Gastrocnemius medialis (tissue), 4 donors: Measurements from ENCODE around the gene HELQ. TPM values are rescaled to one million over a fixed set of nuclear protein-coding genes. Genes with fewer than 3 reads are reported as not detected.
"Not testable (repeated sequence)": the region's sequence is repeated elsewhere in the genome, so short reads cannot be mapped to it uniquely, and the experiment has no call there.

ENCODE experiments used
- ATAC-seq, 2 donors: fragments of 150-250 bp; one replicate each; pipeline ENCODE4 v1.9.1; 2016
- DNase-seq, 2 donors: peaks; one replicate each; pipeline ENCODE4 v3.0.0-alpha.2; 2019
- H3K27ac ChIP-seq, 4 donors: fragments of 200-600 bp; sonication (generic); 1 replicate in 1 of 4; 2 replicates in 3 of 4; pipeline ENCODE4 v1.5.1; 2016 to 2018; ENCODE audit warnings: mild to moderate bottlenecking in 2 of 4, moderate library complexity in 1 of 4
- H3K27me3 ChIP-seq, 3 donors: fragments of 200-600 bp; sonication (generic) in 2 of 3; 1 replicate in 1 of 3; 2 replicates in 2 of 3; pipeline versions ENCODE4 v1.5.1 to v1.6.0; 2016 to 2019; ENCODE audit warnings: mild to moderate bottlenecking in 1 of 3, moderate library complexity in 1 of 3
- H3K36me3 ChIP-seq, 2 donors: fragments of 200-600 bp; sonication (generic) in 1 of 2; one replicate each; pipeline ENCODE4 v1.5.1; 2017 to 2018
- H3K4me1 ChIP-seq, 2 donors: fragments of 200-600 bp; sonication (generic) in 1 of 2; one replicate each; pipeline ENCODE4 v1.5.1; 2016 to 2017; ENCODE audit warnings: mild to moderate bottlenecking in 2 of 2
- H3K4me3 ChIP-seq, 4 donors: fragments of 200-600 bp; sonication (generic) in 3 of 4; 1 replicate in 1 of 4; 2 replicates in 3 of 4; pipeline ENCODE4 v1.5.1; 2016 to 2019; ENCODE audit warnings: mild to moderate bottlenecking in 2 of 4
- H3K9me3 ChIP-seq, 3 donors: fragments of 200-600 bp; sonication (generic) in 2 of 3; 1 replicate in 1 of 3; 2 replicates in 2 of 3; pipeline ENCODE4 v1.5.1; 2016 to 2019
- CTCF ChIP-seq, 5 experiments: fragments of 450-650 bp in 3 of 5; fragments of 200-600 bp in 2 of 5; sonication (generic) in 2 of 5; IDR thresholded peaks in 4 of 5; conservative IDR thresholded peaks in 1 of 5; 1 replicate in 4 of 5; 2 replicates in 1 of 5; pipeline ENCODE4 v1.5.1; 2016 to 2019; ENCODE audit warnings: antibody characterized with exemption in 5 of 5, mild to moderate bottlenecking in 3 of 5, moderate library complexity in 3 of 5
- POLR2A ChIP-seq, 2 donors: fragments of 450-650 bp; IDR thresholded peaks; one replicate each; pipeline ENCODE4 v1.6.1; 2017; ENCODE audit warnings: antibody characterized with exemption in 2 of 2, mild to moderate bottlenecking in 2 of 2, moderate library complexity in 2 of 2
- in situ Hi-C, 4 donors: fragments of 200-750 bp; cut with MboI; loops; one replicate each; pipeline versions ENCODE4 v1.15.0 to v1.8.0; 2017; ENCODE audit warnings: low sequenced_read_pairs in 4 of 4
- intact Hi-C: fragments of 100-400 bp; cut with DNase I; formaldehyde crosslinking; loops from one replicate; pipeline ENCODE4 v1.15.1; 2023; ENCODE audit warnings: low total_unique reads
- total RNA-seq, 4 donors: library from RNA; depleted of rRNA; stranded (reverse); fragments of >200 nt; gene quantifications; one replicate each; pipeline versions ENCODE4 v1.1.0 to v1.2.3, GENCODE V29; 2016

Gene HELQ
- 10 to 100 TPM; 13.1 to 18.4 (median 15.5) TPM for total RNA-seq

DNA sequence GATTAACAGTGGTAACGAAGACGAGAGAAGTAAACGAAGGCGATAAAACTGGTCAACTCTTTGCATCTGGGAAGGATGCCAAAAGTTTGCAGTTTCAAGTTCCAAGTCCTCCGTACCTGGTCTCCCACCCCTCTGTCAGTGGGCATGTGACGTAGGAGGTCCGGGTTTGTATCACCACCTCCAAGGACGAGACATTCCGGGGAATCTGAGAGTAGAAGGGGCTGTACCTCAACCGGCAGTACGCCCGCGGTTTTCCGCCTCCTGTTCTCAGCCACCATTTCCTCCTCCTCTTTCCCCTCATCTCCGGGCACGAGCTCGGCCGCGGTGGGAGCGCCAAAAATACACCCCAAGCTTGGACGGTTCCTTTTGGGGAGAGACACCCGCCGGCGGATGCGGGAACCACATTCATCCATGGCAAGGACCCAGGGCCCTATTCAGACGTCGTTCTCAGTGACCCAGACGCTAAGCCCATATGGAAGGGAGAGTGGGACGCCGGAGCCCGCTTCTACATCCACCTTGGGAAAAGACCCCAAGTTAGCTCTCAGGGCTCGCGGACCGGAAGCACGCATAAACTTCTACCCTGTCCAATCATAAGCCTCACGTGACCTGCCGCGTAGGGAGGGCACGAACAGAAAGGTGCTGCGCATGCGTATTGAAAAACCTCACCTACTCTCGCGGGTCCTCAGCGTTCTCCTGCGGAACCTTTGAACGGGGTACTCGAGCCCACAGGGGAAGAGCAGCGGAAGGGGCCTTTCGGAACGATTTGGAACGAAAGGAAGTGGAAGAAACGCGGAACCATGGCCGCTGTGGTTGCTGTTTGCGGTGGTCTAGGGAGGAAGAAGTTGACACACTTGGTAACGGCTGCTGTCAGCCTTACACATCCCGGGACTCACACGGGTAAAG is at the start of gene HELQ, which contains the start of gene MRPS18C:
HELQ (minus strand) TSS at position 543 of the 903 bp plus-strand sequence; CDS start at position 413, 130 bp downstream.
MRPS18C (plus strand) TSS at position 778 of the 903 bp plus-strand sequence; CDS start at position 798, 20 bp downstream.
- in situ Hi-C loops (loop anchor here (10.0 to 25.0 kb wide), 7 partner anchors 168 to 1018 kb away; partner anchors contain the start of genes ENOPH1 (in 3 of the 4), HNRNPDL (in 3 of the 4), COPS4 (in 2 of the 4) and COQ2 (in 2 of the 4)), intact Hi-C loops (loop anchor here (1.0 to 10.0 kb wide), 6 partner anchors 30 to 1083 kb away; partner anchors contain the start of genes ABRAXAS1, COQ2, HNRNPD and SEC31A)
- peaks cover 0 to 34% of the 10 kb centered on the region in 2 donors for H3K36me3 ChIP-seq
- no peaks in the 10 kb centered on the region for H3K9me3 ChIP-seq
- no peaks in the 10 kb centered on the region for H3K27me3 ChIP-seq
- peak within 1 kb of the TSS; percentile 79 to 98 (median 92) for H3K4me3 ChIP-seq
- peaks cover 20 to 31% of the 10 kb centered on the region in 2 donors for H3K4me1 ChIP-seq
- peak; percentile 99 to 100 for ATAC-seq
- H3K27ac ChIP-seq: peak within 1 kb of the TSS; percentile 93 to 99 (median 98)
- peak; percentile 77 to 78 for TF ChIP-seq POLR2A (IDR thresholded peaks at IDR 0.05)
- peak in 3 of 5 experiments; percentile 7 to 44 (median 19) for TF ChIP-seq CTCF (IDR thresholded peaks at IDR 0.05 in 4 of 5, conservative IDR thresholded peaks at IDR 0.05 in 1 of 5)
- peak; percentile 98 for DNase-seq

DNA sequence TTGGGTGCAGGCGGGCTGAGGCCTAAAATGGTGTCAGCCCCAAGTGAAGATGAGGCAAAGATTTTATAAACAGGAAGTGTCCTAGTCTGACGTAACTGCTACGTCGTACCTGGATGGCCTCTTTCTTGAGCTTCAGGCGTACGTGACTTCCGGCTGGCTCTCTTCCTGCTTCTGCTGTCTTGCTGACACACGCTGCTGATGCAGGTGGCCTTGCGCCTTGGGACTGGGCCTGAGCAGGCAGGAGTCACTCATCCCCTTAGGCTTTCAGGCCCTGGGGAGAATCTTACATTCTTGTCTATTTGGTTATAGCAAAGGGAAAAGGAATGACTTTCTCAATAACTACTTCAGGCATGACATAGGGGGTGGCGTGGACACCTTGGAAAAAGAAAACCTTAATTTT is 49.4 kb upstream of the HELQ start:
- Histone ChIP-seq H3K27ac (no peak overlapping the region), H3K27me3 (no peaks in the 10 kb centered on the region), H3K4me1 (no peaks in the 10 kb centered on the region), H3K4me3 (no peak overlapping the region), H3K36me3 (no peaks in the 10 kb centered on the region), H3K9me3 (no peaks in the 10 kb centered on the region)
- in situ Hi-C loops: loop anchor here in 2 of 4 donors (25.0 kb wide), 1 partner anchor 1007 kb away; no protein-coding TSS in a partner anchor
- TF ChIP-seq CTCF (IDR thresholded peaks at IDR 0.05 in 4 of 5, conservative IDR thresholded peaks at IDR 0.05 in 1 of 5) (no peak), POLR2A (IDR thresholded peaks at IDR 0.05) (no peak)
- ATAC-seq (no peak), DNase-seq (no peak)
- intact Hi-C loops: no loop called here

DNA sequence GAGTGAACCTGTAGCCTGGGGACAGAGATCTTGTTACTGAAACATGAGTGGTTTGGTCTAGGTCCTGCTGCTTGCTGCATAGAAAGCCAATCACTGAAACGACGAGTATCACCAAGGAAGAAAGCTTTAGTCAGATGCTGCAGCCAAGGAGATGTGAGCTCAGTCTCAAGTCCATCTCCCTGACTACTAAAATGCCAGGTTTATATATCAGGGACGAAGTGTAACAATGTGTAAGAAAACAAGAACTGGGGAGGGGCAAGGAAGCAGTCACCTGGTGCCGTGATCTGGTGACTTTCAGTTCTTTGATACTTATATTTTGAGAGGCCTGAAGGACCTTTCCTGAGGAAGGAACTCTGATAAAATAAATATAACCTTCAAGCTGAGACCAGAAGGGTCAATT is 48.9 kb upstream of the HELQ start:
- TF ChIP-seq CTCF (IDR thresholded peaks at IDR 0.05 in 4 of 5, conservative IDR thresholded peaks at IDR 0.05 in 1 of 5): no peak
- no peak for TF ChIP-seq POLR2A (IDR thresholded peaks at IDR 0.05)
- in situ Hi-C loops (loop anchor here in 2 of 4 donors (25.0 kb wide), 1 partner anchor 1008 kb away; no protein-coding TSS in a partner anchor), intact Hi-C loops (no loop called here)
- ATAC-seq (no peak), DNase-seq (no peak)
- Histone ChIP-seq H3K27ac (no peak overlapping the region), H3K9me3 (no peaks in the 10 kb centered on the region), H3K4me3 (no peak overlapping the region), H3K4me1 (no peaks in the 10 kb centered on the region), H3K27me3 (no peaks in the 10 kb centered on the region), H3K36me3 (no peaks in the 10 kb centered on the region)

- Histone ChIP-seq H3K4me3 (no peak overlapping the region), H3K9me3 (no peaks in the 10 kb centered on the region), H3K4me1 (no peaks in the 10 kb centered on the region), H3K27me3 (no peaks in the 10 kb centered on the region), H3K36me3 (no peaks in the 10 kb centered on the region), H3K27ac (no peak overlapping the region)
- DNase-seq (no peak), ATAC-seq (no peak)
- in situ Hi-C loops: loop anchor here in 2 of 4 donors (25.0 kb wide), 1 partner anchor 1008 kb away; no protein-coding TSS in a partner anchor
- no peak for TF ChIP-seq POLR2A (IDR thresholded peaks at IDR 0.05)
- TF ChIP-seq CTCF (IDR thresholded peaks at IDR 0.05 in 4 of 5, conservative IDR thresholded peaks at IDR 0.05 in 1 of 5): no peak
- intact Hi-C loops: no loop called here
These were observed 48.4 kb upstream of the HELQ start for GRCh38 chr4:83503974-83504373.

- ATAC-seq, intact Hi-C loops, H3K4me3 ChIP-seq, H3K9me3 ChIP-seq, H3K4me1 ChIP-seq, H3K27me3 ChIP-seq, H3K27ac ChIP-seq, DNase-seq, H3K36me3 ChIP-seq: not testable (repeated sequence)
- in situ Hi-C loops: loop anchor here in 2 of 4 donors (25.0 kb wide), 1 partner anchor 1011 kb away; no protein-coding TSS in a partner anchor
These were observed 46.0 kb upstream of the HELQ start for GRCh38 chr4:83501671-83502070.
